Nephron progenitor cell (in vitro differentiated cells): ENCODE results near the gene GRAMD2A.
"Not testable (repeated sequence)": the region's sequence is repeated elsewhere in the genome, so short reads cannot be mapped to it uniquely, and the experiment has no call there.

Source experiments
- DNase-seq: peaks from one replicate; pipeline ENCODE4 v3.0.0; 2021
- H3K27ac Mint-ChIP-seq: 2 replicates; pipeline ENCODE4 v1.8.0; 2021; ENCODE audit warnings: mild to moderate bottlenecking, moderate library complexity, mixed read lengths
- H3K27me3 Mint-ChIP-seq: 2 replicates; pipeline ENCODE4 v1.8.0; 2021; ENCODE audit warnings: mild to moderate bottlenecking, low read depth, mixed read lengths; ENCODE audit not compliant: poor library complexity
- H3K36me3 Mint-ChIP-seq: 2 replicates; pipeline ENCODE4 v1.8.0; 2021; ENCODE audit warnings: low read depth, mixed read lengths
- H3K4me1 Mint-ChIP-seq: 2 replicates; pipeline ENCODE4 v1.8.0; 2021; ENCODE audit warnings: mixed read lengths
- H3K4me3 Mint-ChIP-seq: 2 replicates; pipeline ENCODE4 v1.8.0; 2021; ENCODE audit warnings: mild to moderate bottlenecking, moderate library complexity, mixed read lengths
- H3K9me3 Mint-ChIP-seq: 2 replicates; pipeline ENCODE4 v1.8.0; 2021; ENCODE audit warnings: mild to moderate bottlenecking, moderate library complexity, mixed read lengths
- TF ChIP-seq, protein P1 (sequence below): fragments of 200-600 bp; sonication (generic); IDR thresholded peaks from 2 replicates; pipeline ENCODE4 v1.5.0; 2021; ENCODE audit warnings: antibody characterized with exemption

The GRAMD2A gene

DNA sequence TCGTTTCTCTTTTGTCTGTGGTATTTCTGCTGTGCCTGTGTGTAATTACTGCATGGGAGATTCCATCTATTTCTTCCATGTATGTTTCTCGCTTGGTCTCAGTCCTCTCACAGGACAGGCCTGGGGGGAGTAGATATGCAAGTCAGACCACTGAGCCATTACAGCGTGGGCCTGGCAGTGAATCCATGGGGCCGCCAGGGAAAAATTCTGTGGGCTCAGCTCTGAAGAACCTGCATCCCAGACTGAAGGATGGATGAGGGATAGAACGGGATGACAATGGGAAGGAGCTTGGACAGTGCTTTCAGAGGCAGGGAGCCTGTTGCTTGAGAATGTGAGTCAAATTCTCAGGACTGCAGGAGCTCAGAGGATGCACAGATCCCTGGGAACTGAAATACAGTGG, 24.8 kb downstream of the GRAMD2A start:
- TF ChIP-seq, protein P1, sequence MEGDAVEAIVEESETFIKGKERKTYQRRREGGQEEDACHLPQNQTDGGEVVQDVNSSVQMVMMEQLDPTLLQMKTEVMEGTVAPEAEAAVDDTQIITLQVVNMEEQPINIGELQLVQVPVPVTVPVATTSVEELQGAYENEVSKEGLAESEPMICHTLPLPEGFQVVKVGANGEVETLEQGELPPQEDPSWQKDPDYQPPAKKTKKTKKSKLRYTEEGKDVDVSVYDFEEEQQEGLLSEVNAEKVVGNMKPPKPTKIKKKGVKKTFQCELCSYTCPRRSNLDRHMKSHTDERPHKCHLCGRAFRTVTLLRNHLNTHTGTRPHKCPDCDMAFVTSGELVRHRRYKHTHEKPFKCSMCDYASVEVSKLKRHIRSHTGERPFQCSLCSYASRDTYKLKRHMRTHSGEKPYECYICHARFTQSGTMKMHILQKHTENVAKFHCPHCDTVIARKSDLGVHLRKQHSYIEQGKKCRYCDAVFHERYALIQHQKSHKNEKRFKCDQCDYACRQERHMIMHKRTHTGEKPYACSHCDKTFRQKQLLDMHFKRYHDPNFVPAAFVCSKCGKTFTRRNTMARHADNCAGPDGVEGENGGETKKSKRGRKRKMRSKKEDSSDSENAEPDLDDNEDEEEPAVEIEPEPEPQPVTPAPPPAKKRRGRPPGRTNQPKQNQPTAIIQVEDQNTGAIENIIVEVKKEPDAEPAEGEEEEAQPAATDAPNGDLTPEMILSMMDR = no peak
- H3K9me3 Mint-ChIP-seq = no peaks in the 10 kb centered on the region
- no peaks in the 10 kb centered on the region for H3K36me3 Mint-ChIP-seq
- peaks cover 14% of the 10 kb centered on the region for H3K27me3 Mint-ChIP-seq
- H3K27ac Mint-ChIP-seq = no peak overlapping the region
- peaks cover 64% of the 10 kb centered on the region for H3K4me1 Mint-ChIP-seq
- H3K4me3 Mint-ChIP-seq = no peak overlapping the region
- DNase-seq = no peak

DNA sequence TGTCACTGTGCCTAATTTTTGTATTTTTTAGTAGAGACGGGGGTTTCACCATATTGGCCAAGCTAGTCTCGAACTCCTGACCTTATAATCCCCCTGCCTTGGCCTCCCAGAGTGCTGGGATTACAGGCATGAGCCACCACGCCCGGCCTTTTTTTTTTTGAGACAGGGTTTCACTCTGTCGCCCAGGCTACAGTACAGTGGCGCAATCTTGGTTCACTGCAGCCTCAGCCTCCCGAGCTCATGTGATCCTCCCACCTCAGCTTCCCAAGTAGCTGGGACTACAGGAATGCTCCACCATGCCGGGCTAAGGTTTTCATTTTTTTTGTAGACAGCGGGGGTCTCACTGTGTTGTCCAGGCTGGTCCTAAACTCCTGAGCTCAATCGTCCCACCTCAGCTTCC, 25.6 kb downstream of the GRAMD2A start:
- Mint-ChIP-seq H3K27me3 (peaks cover 15% of the 10 kb centered on the region), H3K4me1 (peaks cover 58% of the 10 kb centered on the region)
- H3K36me3 Mint-ChIP-seq, H3K27ac Mint-ChIP-seq, DNase-seq, H3K4me3 Mint-ChIP-seq, H3K9me3 Mint-ChIP-seq: not testable (repeated sequence)

DNA sequence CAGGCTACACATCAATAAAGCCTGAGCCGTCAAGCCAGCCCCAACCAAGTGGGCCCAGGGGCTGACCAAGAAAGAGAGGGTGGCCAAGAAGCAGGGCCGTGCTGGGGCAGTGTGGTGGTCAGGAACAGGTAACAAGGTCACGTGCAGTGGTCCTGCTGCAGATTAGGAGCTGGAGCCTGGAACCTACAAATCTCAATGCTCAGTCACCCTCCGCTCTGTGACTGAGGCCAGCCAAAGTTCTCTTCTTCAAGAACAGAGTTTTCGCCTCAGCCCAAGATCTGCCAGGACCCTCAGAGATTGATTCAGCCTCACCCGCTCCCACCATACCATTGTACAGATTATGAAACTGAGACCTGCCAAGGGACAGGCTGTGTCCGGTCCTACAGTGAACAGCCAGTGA, 26.9 kb downstream of the GRAMD2A start:
- Mint-ChIP-seq H3K36me3 (no peaks in the 10 kb centered on the region), H3K4me1 (peaks cover 48% of the 10 kb centered on the region), H3K4me3 (no peak overlapping the region), H3K27ac (no peak overlapping the region), H3K9me3 (no peaks in the 10 kb centered on the region), H3K27me3 (peaks cover 20% of the 10 kb centered on the region)
- no peak for DNase-seq
- TF ChIP-seq, protein P1 = no peak

DNA sequence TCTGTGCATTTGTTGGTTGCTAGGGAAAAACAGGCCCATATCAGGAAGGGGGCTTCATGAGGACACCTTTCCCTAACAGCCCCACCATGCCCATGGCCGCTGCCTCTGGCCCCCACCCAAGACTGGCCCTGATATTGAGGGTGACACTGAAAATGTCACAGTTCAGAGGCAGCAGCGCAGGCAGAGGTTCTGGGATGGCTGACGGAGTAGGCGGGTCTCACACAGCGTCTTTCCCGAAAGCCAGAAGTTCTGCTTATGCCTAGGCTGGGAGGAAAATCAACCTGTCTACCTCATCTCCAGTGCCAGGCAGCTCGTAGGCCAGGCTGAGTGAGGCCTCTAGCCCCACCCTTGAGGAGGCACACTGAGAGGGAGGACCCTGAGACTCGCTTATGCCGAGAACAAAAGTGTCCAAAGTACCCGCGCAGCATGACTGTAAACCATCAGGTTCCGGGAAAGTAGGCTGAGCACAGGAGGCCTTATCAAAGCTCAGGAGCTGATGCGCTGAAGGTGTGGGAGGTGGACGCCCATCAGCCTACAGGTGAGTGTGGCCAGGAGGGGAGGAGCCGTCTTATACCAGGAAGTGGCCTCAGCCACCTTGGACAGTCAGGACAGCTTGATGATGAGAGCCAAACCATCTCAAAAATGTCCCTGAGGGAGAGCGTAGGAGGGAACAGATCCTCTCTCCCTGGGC, 27.5 kb downstream of the GRAMD2A start:
- H3K27ac Mint-ChIP-seq = no peak overlapping the region

DNA sequence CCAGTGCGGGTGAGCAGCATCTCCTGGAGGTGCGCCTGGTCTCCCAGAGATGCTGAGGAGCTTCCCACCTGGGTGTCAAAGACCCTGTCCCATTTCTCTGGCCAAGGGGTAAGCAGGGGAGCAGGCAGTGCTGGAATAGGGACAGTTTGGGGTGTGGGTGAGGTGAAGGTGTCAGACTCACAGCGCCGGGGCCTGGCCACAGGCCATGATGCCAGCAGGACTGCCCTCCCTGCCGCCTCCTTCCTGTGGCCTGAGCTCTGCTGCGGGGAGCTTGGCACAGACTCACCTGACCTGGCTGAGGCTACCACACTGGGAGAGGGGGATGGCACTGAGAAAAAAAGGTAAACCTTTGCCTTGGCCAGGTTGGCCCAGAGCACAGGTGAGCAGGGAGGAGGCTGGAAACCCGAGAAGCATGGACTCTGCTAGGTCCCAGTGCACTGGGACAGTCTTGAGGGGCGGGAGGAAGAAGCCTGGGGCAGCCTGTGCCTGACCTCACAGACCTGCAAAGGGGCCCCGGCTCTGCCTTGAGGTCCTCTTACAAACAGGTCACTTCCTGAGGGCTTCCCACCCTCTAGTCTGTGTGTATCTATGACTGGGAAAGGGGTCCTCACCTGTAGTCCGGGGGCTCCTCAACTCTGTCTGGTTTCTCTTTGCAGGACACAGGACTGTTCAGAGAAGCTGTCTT, 28.2 kb downstream of the GRAMD2A start:
- no peak overlapping the region for H3K27ac Mint-ChIP-seq
- no peaks in the 10 kb centered on the region for H3K36me3 Mint-ChIP-seq
- peaks cover 35% of the 10 kb centered on the region for H3K4me1 Mint-ChIP-seq
- no peak for DNase-seq
- TF ChIP-seq, protein P1 = no peak
- no peak overlapping the region for H3K4me3 Mint-ChIP-seq
- no peaks in the 10 kb centered on the region for H3K9me3 Mint-ChIP-seq
- peaks cover 16% of the 10 kb centered on the region for H3K27me3 Mint-ChIP-seq

More for the DNA sequence above, 27.5 kb downstream of the GRAMD2A start:
- H3K4me1 Mint-ChIP-seq = peaks cover 42% of the 10 kb centered on the region
- H3K27me3 Mint-ChIP-seq = peaks cover 15% of the 10 kb centered on the region
- no peaks in the 10 kb centered on the region for H3K36me3 Mint-ChIP-seq
- no peak overlapping the region for H3K4me3 Mint-ChIP-seq
- no peaks in the 10 kb centered on the region for H3K9me3 Mint-ChIP-seq
- DNase-seq = no peak
- TF ChIP-seq, protein P1 = no peak

DNA sequence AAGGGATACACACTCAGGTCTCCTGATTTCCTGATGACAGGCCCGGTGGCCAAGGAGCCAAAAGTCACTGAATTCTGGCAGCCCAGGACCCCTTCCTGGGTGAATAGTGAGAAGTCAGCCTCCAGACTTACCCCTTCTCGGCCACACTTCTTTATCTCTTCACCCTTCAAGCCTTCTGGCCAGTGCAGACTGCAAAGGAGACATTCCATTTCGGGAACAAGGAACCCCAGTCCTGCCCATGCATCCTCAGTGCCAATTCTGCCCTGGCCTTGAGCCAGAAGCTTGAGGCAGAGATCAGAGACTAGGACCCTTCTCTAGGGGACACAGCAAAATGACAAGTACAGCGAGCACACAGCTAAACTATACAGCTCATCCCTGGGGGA, 28.8 kb downstream of the GRAMD2A start:
- TF ChIP-seq, protein P1 = no peak
- H3K9me3 Mint-ChIP-seq = no peaks in the 10 kb centered on the region
- H3K36me3 Mint-ChIP-seq = no peaks in the 10 kb centered on the region
- H3K27ac Mint-ChIP-seq = peak overlapping the region; percentile 80
- peaks cover 29% of the 10 kb centered on the region for H3K4me1 Mint-ChIP-seq
- no peak overlapping the region for H3K4me3 Mint-ChIP-seq
- peaks cover 17% of the 10 kb centered on the region for H3K27me3 Mint-ChIP-seq
- no peak for DNase-seq
